ENCODE data around the gene APCDD1L.

DNA sequence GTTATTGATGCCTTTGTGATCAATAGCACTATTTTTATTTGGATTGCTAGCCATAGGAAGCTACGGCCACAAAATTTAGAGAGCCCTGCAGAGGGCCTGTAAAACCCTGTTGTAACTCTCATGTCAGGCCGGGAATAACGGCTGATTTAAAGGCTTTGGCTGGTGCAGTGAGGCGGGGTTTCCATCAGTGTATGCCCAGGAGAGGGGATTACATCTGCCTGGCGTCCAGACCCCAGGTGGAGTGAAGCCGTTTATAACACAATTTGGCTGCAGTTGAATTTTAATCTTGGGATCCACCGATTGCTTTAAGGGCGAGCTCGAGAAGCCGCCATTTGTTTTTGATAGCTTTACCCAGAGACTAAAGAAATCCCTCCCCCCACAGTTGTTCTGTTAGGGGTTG is 29.1 kb upstream of the APCDD1L start:
- TF ChIP-seq, protein P1, sequence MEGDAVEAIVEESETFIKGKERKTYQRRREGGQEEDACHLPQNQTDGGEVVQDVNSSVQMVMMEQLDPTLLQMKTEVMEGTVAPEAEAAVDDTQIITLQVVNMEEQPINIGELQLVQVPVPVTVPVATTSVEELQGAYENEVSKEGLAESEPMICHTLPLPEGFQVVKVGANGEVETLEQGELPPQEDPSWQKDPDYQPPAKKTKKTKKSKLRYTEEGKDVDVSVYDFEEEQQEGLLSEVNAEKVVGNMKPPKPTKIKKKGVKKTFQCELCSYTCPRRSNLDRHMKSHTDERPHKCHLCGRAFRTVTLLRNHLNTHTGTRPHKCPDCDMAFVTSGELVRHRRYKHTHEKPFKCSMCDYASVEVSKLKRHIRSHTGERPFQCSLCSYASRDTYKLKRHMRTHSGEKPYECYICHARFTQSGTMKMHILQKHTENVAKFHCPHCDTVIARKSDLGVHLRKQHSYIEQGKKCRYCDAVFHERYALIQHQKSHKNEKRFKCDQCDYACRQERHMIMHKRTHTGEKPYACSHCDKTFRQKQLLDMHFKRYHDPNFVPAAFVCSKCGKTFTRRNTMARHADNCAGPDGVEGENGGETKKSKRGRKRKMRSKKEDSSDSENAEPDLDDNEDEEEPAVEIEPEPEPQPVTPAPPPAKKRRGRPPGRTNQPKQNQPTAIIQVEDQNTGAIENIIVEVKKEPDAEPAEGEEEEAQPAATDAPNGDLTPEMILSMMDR (IDR thresholded peaks at IDR 0.05) = no peak
- TF ChIP-seq ZFX (IDR thresholded peaks at IDR 0.05; ENCODE audit: borderline replicate concordance) = no peak

Measured in 22Rv1 (cell line).